Activated CD4-positive, alpha-beta T cell treated with anti-CD3 and anti-CD28 coated beads, Interleukin-2, amount 50 U/mL, for 48 hours (primary cell): ENCODE measurements around the gene GRID1.
"Not testable (repeated sequence)": the region's sequence is repeated elsewhere in the genome, so short reads cannot be mapped to it uniquely, and the experiment has no call there.

Source experiments
- DNase-seq, 2 experiments: peaks; one replicate each; pipeline ENCODE4 v3.0.0-alpha.2; 2020

Gene GRID1

GRCh38 chr10:85847085-85847484 is 519.5 kb downstream of the GRID1 start:
- DNase-seq: no peak

GRCh38 chr10:85838660-85839059 is 527.9 kb downstream of the GRID1 start:
- DNase-seq: not testable (repeated sequence)

- DNase-seq: no peak
Measured at GRCh38 chr10:85832988-85833387, 533.6 kb downstream of the GRID1 start.

GRCh38 chr10:85831422-85831821 is 535.2 kb downstream of the GRID1 start:
- no peak for DNase-seq

- no peak for DNase-seq
Measured at GRCh38 chr10:85826377-85826776, 540.2 kb downstream of the GRID1 start.

GRCh38 chr10:85811405-85811804 is 555.2 kb downstream of the GRID1 start:
- no peak for DNase-seq

- DNase-seq: no peak
Measured at GRCh38 chr10:85810674-85811073, 555.9 kb downstream of the GRID1 start.

- no peak for DNase-seq
Measured at GRCh38 chr10:85795460-85795859, 571.1 kb downstream of the GRID1 start.

GRCh38 chr10:85794553-85794952 is 572.0 kb downstream of the GRID1 start:
- no peak for DNase-seq

GRCh38 chr10:85792533-85792858 is 574.1 kb downstream of the GRID1 start:
- DNase-seq: no peak

- DNase-seq: no peak
Measured at GRCh38 chr10:85791818-85792532, 574.6 kb downstream of the GRID1 start.

- no peak for DNase-seq
Measured at GRCh38 chr10:85789982-85790789, 576.4 kb downstream of the GRID1 start.

- no peak for DNase-seq
Measured at GRCh38 chr10:85789125-85789524, 577.5 kb downstream of the GRID1 start.

GRCh38 chr10:85788570-85788969 is 578.0 kb downstream of the GRID1 start:
- no peak for DNase-seq

GRCh38 chr10:85787881-85788280 is 578.7 kb downstream of the GRID1 start:
- DNase-seq: no peak

GRCh38 chr10:85787393-85787792 is 579.2 kb downstream of the GRID1 start:
- DNase-seq: no peak

- DNase-seq: peak in 1 of 2 experiments; percentile 1
Measured at GRCh38 chr10:85786401-85786899, 580.1 kb downstream of the GRID1 start.

- DNase-seq: no peak
Measured at GRCh38 chr10:85784792-85785191, 581.8 kb downstream of the GRID1 start.

GRCh38 chr10:85781404-85781803 is 585.2 kb downstream of the GRID1 start:
- DNase-seq: no peak

GRCh38 chr10:85778074-85778473 is 588.5 kb downstream of the GRID1 start:
- no peak for DNase-seq

GRCh38 chr10:85767891-85768290 is 598.7 kb downstream of the GRID1 start:
- no peak for DNase-seq

GRCh38 chr10:85764108-85764507 is 602.5 kb downstream of the GRID1 start:
- DNase-seq: no peak

GRCh38 chr10:85761906-85762445 is 604.6 kb downstream of the GRID1 start:
- DNase-seq: no peak
